GM18526 (cell line): ENCODE results near the gene ZW10.

Experiments used
- POLR2A ChIP-seq: IDR thresholded peaks from 3 replicates; pipeline ENCODE4 v1.6.1; 2011; ENCODE audit not compliant: insufficient read length; ENCODE audit errors: extremely low read depth

Gene ZW10

DNA sequence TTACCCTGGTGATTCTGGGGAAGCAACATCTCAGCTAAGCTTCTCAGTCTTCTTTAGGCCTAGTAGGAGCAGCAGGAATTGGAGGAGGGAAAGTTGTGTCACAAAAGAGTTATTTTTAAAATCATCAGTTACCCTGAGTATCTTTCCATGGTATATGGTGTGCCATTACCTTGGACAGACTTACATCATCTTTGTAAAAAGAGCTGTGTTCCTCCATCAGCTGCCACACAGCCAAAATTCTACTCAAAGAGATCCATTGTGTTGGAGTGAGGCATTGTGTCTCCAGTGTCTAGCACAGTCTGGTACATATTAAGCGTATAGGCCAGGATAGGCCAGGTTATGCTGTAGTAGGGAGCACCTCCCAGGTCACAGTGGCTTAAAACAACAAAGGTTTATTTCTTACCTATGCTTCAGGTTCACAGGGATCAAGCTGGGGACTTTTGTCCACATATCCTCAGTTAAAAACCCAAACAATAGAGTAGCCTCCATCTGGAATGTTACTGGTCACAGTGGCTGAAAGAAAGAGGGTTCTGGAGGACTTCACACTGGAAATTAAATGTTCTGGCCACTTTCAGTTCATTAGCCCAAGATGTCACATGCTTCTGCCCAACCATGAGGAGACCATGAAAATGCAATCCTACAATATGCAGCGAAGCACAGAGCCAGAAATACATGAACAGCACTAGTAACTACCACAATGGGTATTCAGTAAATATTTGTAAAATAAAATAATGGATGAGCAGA is 57.4 kb downstream of the ZW10 start:
- TF ChIP-seq POLR2A: no peak

DNA sequence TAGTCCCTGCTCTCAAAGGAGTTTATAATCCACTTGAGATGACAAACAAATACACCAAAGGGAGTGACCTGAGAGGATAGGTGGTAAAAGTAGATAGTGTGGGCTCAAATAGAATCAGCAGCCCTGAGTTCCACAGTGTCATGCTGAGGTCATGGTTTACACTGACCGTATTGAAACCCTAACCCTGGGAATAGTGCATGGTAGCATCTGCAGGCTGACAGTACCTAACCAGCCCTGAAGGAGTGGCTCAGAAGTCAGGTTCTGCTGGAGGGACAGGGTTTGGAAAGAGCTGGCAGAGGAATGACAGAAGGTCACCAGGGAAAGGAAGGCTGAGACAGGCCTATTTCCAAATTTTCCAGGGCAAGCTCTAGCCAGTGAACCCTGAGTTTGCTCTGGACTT is 58.2 kb downstream of the ZW10 start:
- no peak for TF ChIP-seq POLR2A

DNA sequence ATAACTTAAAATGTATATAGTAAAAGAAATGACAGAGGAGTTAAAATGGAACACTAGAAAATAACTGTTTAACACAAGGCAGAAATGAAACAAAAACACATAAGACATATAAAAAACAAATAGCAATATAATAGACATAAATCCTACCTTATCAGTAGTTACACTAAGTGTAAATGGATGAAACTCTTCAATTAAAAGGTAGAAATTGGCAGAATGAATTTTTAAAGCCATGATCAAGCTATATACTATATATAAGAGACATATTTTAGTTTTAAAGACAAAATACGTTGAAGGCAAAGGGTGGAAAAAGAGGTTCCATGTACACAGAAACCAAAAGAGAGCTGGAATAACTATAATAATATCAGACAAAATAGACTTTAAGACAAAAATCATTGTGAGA is 62.5 kb downstream of the ZW10 start:
- no peak for TF ChIP-seq POLR2A

DNA sequence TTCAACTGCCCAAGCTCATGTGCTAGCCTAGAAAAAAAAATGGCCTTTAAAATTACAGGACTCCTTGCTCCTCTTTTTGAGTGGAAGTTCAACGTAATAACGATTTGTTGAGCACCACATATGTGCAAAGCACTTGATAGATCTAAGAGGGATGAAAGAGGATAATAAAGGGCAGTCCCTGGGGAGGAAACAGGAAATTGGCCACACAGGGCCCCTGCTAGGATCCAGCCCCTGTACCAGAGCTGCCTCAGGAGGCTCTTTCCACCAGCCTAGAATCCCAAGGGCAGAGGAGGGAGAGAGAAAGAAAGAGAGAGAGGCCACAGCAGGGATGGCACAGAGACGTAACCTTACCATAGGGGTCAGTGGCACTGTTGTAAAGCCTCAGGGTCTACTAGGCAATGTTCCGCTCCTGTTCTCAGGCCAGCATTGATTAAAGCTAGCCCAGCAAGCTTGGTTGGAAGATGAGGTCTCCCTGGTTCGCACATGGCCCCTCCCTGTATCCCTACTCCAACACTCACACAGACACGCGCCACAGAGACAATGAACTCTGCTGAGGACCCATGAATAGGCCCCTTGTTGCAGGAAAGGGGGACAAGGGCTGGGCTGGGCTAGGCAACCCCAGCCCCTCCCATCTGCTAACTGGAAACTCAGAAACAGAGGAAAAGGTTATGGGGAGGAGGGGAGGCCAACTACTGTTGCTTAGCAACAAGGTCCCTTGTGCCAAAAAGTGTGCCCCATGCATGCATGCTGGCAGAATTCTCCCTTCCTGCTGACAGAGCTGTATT is 67.4 kb downstream of the ZW10 start, which contains the start of gene TMPRSS5:
TMPRSS5 (minus strand) TSS at position 438 of the 785 bp plus-strand sequence; CDS start at position 354, 84 bp downstream.
- TF ChIP-seq POLR2A: no peak

DNA sequence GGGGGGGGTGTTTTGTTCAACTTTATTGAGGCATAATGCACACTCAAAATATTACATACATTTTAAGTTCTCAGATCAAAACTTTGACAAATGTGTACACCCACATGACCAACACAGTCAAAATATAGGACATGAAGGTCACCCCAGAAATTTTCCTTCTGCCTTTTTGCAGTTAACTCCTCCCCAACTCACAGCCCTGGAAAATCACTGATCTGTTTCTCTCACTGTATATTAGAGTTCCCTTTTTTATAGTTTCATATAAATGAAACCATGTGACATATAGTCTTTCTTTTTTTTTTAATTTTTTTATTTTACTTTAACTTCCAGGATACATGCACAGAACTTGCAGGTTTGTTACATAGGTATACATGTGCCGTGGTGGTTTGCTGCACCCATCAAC is 72.0 kb downstream of the ZW10 start:
- no peak for TF ChIP-seq POLR2A

DNA sequence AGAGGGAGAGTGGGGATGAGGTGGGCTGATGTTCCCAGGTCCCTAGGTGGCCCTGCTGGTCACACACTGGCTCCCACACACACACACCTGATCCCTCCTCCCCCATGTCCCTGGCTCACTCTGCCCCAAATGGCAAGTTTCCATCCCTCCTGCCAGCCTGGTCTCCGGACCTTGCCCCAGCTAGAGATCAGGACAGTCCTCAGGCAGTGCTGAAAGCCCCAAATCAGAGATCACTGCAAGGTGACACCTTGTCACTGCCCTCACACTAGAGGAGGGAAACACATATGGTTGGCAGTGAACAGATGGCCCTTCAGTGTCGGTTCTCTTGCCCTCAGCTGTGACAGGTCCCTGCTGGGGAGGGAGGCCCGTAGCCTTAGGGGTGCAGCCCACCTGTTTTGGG is 75.0 kb downstream of the ZW10 start:
- no peak for TF ChIP-seq POLR2A

DNA sequence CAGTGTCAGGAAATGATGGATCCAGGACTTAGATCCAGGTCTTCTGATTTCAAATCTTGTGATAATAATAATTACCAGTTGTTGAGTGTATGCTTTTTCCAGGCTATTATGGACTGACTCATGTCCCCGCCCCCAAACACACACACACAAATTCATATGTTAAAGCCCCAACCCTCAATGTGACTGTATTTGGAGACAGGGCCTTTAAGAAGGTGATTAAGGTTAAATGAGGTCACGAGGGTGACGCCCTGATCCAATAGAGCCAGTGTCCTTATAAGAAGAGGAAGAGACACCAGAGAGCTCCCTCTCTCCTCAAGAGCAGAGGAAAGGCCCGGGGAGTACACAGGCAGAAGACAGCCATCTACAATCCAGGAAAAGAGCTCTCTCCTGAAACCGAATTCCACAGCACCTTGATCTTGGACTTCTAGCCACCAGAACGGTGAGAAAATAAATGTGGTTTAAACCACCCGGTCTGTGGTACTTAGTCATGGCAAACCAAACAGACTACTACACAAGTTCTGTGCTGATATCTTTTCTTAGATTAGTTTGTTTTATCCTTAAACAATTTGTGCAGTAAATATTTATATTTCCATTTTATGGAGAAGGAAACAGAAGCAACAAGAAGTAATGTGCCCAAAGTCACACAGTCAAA is 75.6 kb downstream of the ZW10 start:
- TF ChIP-seq POLR2A: no peak

DNA sequence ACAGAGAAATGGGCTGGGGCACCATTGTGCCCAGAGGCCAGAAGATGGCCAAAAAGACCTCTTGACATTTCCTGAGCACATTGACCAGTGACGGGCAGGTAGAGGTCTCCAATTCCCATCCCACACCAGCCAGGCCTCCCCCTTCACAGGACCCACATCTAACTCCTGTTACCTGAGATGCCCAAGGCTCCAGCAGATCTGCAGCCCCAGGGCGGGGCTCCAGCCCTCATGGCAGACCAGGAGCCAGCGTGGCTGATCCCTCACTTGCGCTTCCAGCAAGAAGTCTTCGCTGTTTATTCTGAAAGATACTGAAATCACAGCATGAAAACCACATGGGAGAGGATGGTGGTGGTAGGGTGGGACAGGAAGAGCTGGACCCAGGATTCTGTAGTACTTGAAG is 76.4 kb downstream of the ZW10 start:
- no peak for TF ChIP-seq POLR2A

DNA sequence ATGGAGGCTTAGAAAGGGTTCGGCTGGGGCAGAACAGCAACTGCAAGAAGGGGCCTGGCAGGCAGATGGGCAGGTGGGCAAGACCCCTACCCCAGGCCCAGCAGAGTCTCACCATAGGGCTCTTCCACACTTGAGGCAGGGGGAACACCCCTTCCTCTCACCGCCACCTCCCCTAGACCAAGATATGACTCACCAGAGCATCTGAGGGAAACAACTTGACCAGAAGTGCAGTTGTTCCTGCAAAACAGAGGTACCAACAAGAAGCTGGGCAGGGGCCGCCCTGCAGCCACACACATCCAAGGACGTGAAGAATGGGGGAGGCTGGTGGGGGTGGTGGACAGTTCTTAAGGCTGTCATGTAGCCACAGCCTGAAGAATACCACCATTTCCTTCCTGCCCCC is 78.3 kb downstream of the ZW10 start:
- no peak for TF ChIP-seq POLR2A

DNA sequence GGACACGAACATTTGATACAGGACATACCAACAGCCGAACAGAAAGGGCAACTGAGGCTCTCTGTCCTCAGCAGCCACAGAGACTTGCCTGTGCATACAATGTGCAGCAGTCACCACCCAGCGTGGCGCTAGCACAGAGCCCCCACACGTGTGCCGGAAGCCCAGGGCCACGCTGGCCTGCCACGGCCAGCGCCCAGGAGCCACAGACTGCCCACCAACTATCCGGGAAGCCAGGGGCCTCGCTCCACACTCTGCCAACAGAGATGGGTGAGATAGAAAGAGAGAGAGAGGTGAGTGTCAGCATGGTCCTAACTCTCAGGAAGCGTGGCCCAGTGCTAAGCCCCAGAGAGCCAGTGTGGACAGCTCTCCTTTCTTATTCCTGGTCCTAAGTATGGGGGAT is 79.1 kb downstream of the ZW10 start:
- TF ChIP-seq POLR2A: no peak

DNA sequence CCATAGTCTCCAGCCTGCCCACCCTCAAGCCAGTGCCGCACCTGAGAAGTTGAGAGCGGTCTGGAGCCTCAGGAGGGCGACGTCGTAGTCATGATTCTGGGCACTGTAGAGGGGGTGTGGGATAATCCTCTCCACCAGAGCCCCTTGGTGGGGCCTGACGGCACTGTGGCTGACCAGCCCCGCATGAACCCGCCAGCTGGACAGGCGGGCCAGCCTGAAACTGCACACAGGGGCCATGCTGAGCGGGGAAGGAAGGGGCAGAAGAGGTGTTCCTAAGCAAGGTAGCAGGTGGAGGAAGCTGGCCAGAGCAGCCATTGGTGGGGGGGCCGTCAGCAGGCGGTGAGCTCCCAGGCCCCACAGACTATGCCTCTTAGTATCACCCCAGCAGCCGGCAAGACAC is 80.5 kb downstream of the ZW10 start:
- no peak for TF ChIP-seq POLR2A

DNA sequence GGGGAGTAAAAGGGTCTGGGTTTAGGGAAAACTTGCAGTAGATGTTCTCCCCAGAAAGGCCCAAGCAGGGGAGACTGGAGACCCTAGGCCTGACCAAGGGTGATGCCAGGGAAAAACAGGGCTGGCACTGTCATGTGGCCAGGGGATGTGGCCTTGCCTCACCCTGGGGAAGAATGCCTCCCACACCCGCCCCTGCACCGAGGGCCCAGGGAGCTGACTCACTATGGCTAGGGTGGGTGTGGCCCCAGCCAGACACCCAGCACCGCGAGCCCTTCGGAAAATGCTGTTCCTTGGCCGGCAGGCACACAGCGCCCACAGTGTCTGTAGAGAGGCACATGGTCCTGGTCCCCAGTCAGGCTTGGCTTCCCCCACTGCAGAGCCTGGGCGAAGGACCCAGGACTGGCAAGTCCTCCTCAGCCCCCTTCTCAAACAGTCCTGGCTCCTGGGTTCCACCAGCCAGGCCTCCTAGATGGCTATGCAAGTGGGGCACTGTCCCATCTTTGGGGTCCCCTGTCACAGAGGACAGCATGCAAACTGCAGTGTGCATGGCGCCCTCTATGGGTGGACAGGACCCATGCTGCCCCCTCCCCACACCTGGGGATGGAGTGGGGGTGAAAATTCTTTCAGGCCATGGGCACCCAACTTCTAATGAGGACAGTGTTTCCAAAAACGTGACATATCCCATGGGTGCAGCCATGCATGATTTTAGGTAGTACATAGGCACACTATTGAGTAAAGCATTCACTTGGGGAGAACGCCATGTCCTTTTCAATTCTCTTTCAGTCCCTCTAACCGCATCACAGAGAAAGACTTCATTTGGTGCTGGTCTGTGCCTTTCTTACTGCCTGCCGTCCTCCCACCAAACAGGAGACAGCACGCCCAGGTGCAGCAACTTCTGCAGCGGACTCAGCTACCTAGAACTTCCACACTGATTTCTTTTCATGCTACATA is 82.6 kb downstream of the ZW10 start:
- no peak for TF ChIP-seq POLR2A

DNA sequence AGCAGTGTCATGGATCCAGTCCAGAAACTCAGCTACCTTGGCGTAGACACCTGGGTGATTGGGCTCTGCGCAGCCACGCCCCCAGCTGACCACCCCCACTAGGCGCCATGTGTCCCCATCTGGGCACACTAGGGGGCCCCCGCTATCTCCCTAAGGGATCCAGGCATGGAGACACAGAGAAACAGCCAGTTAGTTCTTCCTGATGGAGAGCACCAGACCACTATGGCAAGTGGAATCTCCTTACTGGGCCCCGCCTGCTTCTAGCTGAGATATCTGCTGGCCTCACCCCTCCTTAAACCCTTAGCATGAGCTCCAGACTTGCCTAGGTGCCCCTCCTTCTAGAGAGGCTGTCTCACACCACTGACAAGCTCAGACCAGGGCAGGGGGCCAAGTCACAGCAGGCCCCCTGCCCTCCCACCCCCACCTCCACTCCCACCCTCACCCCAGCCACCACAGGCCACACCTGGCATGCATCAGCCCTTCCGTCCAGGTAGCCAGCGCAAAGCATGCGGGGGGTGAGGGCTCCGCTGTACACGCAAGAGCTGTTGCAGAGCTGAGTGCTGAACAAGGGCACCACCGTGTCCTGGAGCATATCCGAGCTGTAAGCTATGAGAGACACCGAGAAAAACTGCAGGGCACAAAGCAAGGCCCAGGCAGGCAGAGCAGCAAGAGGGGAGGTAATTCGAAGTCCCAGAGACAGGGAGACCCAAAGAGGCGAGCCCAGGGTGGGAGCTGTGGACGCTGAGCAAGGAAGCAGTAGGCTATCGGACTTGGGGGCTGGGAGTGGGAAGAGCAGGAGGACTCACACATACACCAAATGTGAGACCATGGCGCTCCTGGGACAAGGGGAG is 83.5 kb downstream of the ZW10 start:
- no peak for TF ChIP-seq POLR2A
